ENCODE measurements around the gene HGF.
A peak's percentile ranks its signal among the peaks of the same experiment; 100 is the strongest.
"Not testable (repeated sequence)": the region's sequence is repeated elsewhere in the genome, so short reads cannot be mapped to it uniquely, and the experiment has no call there.

The HGF gene

DNA sequence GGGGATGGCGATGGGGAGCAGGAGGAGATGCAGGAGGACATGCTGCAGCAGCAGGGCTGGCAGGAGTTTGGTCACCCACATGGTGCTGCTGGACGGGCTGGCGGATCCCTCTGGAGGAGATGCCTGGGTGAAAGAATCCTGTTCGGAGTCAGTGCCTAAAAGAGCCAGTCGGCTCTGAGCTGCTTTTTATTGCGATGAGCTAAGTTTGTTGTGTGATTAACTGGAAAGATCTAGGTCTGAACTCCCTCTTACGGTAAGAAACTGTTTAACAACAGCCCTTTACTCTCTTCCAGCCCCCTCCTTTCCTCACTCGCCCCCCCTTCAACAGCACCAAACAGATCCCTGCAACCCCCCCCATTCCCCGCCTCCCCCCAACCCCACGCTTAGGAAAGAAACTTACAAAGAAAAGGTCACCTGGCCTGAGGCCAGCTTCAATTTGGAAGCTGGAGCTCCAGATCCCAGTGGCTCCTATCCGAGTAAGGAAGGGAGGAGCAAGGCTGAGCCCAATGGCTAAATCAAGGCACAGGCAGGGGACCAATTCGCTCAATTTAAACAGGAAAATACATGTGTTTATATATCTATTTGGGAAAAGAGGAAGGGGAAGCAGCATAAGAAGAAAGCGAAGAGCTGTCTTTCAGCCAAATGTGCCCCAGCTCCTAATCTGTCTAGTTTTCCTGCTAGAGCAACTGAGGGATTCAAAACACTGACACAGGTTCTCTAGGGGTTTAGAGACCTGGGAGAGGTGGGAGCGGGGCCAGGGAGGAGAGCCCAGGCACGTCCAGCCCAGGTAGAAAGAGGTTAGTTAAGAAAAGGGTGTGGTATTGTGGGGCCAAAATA lies at the start of gene HGF:
Gene HGF, minus strand, starts transcription at position 157 of the 837 bp plus-strand sequence. Its CDS starts 76 bp downstream, at position 81.
- DNase-seq (ENCODE audit: low read depth) = peak; percentile 74

GRCh38 chr7:81816312-81816711 lies 46.5 kb upstream of the HGF start:
- no peak for DNase-seq (ENCODE audit: low read depth)

DNA sequence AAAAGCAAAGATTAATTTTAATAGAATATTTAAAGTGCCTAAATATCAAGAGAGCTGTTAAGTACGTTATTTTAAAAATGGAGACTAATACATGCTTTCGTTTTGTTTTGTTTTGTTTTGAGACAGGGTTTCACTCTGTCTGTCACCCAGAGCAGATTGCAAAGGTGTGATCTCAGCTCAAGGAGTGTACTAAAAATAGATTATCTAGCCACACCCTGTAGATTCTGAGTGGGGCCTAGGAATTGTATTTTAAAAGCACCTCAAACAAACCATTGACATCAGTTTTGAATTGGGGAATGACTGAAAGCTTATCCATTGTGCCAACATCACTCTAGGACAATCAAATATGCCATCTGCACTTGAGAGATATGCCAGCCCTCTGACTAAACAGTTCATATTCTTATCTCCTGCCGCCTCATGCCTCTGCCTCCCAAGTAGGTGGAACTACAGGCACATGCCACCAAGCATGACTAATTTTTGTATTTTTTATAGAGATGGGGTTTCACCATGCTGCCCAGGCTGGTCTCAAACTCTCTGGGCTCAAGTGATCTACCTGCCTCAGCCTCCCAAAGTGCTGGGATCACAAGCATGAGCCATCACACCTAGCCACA lies 43.1 kb upstream of the HGF start:
- DNase-seq (ENCODE audit: low read depth) = not testable (repeated sequence)

- DNase-seq (ENCODE audit: low read depth) = no peak
Observed at GRCh38 chr7:81811956-81812865, 42.4 kb upstream of the HGF start.

DNA sequence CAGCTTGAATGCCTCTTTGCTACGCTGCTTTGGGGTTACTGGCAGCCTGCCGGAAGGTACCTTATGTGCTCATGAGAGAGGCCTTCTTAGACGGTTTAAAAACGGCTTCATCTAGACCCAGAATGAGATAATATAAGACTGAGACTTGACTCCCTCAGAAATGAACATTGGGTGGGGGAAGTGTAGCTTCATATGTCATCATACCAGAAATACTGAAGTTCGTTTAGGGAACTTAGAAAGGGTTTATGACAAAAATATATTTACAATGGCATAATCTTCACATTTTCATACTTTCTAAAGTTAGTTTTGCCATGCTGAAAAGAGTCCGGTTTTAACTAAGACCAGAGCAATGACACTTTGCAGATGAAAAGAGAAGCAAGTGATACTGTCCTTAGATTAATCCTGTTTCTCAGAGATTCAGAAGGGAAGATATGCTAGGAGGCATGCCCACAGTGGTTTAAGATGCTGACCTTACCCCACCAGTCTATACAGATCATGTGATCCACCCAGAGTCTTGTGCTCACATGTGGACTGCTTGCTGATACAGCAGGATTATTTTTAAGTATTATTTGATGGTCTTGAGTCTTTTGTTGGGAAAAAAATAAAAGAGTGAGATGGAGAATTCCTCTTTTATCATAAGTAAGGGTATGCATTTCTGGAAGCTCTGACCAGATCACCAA lies 40.8 kb upstream of the HGF start:
- no peak for DNase-seq (ENCODE audit: low read depth)

DNA sequence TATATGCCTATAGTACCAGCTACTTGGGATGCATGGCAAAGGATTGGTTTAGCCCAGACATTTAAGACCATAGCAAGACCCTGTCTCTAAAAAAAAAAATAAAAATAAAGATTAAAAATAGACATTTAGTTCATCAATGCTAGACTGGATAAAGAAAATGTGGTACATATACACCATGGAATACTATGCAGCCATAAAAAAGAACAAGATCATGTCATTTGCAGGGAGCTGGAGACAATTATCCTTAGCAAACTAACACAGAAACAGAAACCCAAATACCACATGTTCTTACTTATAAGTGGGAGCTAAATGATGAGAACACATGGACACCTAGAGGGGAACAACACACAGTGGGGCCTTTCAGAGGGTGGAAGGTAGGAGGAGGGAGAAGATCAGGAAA lies 38.5 kb upstream of the HGF start:
- not testable (repeated sequence) for DNase-seq (ENCODE audit: low read depth)

- DNase-seq (ENCODE audit: low read depth) = no peak
Observed at GRCh38 chr7:81803267-81803666, 33.4 kb upstream of the HGF start.

GRCh38 chr7:81802251-81802650 lies 32.4 kb upstream of the HGF start:
- DNase-seq (ENCODE audit: low read depth) = no peak

- no peak for DNase-seq (ENCODE audit: low read depth)
Observed at GRCh38 chr7:81801532-81801931, 31.7 kb upstream of the HGF start.

DNA sequence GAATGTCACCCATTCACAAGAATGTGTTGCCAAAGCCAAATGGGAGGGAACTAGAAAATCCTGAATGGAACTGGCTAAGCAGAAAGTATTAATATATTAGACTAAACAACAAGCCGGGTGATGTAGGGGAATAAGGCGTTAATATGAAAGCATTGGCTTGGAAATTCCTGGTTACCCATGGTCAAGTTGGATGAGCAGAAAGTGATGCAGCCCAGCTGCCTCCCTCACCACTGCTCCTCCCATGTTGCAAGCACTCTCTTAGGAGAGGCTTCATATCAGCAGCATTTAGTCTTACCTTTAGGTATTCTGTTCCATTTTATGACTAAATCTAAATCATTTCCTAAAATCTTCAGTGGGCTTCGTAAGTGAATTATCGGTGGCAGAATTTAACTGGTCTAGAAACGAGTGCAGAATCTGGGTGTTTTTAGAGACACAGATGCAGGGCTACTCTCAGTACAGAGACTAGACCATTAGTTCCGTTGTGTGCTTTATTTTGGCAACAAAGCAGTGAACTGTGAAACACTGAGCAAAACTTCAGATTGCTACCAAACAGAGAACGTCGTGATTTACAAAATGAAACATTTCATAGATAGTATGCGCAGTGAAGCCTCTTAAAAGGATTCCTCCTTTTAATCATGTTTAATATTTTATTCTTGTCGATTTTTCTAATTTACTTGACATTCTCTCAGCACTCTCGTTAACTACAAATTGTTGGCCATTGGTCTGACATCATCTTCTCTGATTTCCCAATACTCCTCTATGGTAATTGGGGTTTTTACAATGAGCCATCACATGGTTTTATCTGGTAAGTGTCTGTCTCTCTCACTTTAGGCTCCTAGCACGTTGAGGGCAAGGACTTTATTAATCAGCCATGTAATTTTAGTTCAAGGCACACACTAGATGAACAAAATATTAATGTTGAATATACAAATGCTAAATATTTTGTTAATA lies 22.0 kb upstream of the HGF start:
- DNase-seq (ENCODE audit: low read depth) = no peak

DNA sequence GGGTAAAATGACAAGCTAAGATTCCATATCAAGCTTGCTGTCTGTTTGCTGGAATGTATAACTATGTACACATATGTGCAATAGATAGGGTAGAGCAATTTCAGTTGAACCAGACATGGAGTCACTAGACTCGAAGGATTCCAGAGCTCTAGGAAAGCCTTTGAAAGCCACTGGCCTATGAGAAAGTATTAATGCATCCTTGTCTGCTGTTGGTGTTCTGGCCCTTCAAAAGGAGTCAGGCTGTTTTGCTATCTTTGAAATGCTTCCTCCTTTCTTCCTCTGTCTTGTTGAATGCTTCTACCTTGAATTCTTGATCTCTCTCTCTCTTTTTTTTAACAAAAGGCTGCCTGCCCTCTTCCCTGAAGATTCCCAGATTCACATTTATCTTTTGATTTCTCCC lies 20.8 kb upstream of the HGF start:
- DNase-seq (ENCODE audit: low read depth) = no peak

DNA sequence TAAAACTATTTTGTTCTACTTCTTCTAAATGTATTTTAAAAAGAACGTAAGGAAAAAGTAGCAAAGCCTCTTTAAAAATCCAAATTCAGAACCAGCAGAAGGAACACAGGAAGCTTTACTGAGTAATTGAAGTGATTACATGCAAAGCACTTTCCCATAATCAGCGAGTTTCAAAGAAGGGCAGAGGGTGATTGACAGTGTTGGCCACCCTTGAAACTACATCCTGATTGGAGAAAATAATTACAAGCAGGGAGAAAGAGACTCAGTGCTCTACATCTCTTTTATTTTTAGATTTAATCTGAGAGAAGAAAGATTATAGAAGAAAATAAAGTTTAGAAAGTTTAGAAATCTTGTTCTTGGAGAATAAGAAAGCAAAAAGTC lies 20.3 kb upstream of the HGF start:
- no peak for DNase-seq (ENCODE audit: low read depth)

- DNase-seq (ENCODE audit: low read depth) = no peak
Observed at GRCh38 chr7:81789406-81790119, 19.7 kb upstream of the HGF start.

GRCh38 chr7:81788246-81788645 lies 18.4 kb upstream of the HGF start:
- no peak for DNase-seq (ENCODE audit: low read depth)

- no peak for DNase-seq (ENCODE audit: low read depth)
Observed at GRCh38 chr7:81783818-81784217, 14.0 kb upstream of the HGF start.

- no peak for DNase-seq (ENCODE audit: low read depth)
Observed at GRCh38 chr7:81780914-81781693, 11.3 kb upstream of the HGF start.

- DNase-seq (ENCODE audit: low read depth) = no peak
Observed at GRCh38 chr7:81779706-81780105, 9.9 kb upstream of the HGF start.

DNA sequence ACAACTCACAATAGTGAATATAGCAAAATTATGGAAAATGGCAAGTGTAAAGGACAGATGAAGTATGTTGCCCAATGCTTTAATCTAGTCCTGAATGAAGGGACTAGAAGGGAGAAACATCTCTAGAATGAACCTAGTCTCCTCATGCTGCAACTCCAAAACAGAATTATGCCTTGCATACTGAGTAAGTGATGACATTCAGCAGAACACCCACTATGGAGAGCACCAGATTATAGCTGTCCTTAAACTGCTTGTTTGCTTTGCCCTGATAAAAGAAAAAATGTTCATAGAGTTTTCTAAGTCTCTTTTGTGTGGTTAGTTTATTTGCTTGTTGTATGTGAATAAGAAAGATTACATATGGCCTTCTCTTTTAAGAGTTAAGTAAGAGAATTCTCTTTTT lies 7.8 kb upstream of the HGF start:
- DNase-seq (ENCODE audit: low read depth) = no peak

- no peak for DNase-seq (ENCODE audit: low read depth)
Observed at GRCh38 chr7:81776948-81777630, 7.2 kb upstream of the HGF start.
